GM12878 (cell line): ENCODE measurements around the gene REPIN1. TPM values are rescaled to one million over a fixed set of nuclear protein-coding genes. Genes with fewer than 3 reads are reported as not detected.

Experiments
- BCL3 ChIP-seq: IDR thresholded peaks from 2 replicates; pipeline ENCODE4 v1.6.1; 2011; ENCODE audit warnings: borderline replicate concordance, low read depth, mild to moderate bottlenecking, moderate library complexity, low read length; ENCODE audit not compliant: insufficient read depth, poor library complexity, severe bottlenecking
- CEBPB ChIP-seq, 2 experiments: fragments of 150-350 bp in 1 of 2; IDR thresholded peaks; 2 replicates each; pipeline ENCODE4 v1.6.1; 2012 to 2014; ENCODE audit warnings: low read depth in 2 of 2, low read length in 2 of 2, borderline replicate concordance in 1 of 2, inconsistent platforms in 1 of 2
- CEBPZ ChIP-seq: fragments of 150-350 bp; IDR thresholded peaks from 2 replicates; pipeline ENCODE4 v1.6.1; 2016; ENCODE audit warnings: low read depth, low read length
- E2F8 ChIP-seq: fragments of 450-650 bp; IDR thresholded peaks from 2 replicates; pipeline ENCODE4 v1.6.1; 2018; ENCODE audit warnings: mild to moderate bottlenecking, low read depth, moderate library complexity; ENCODE audit not compliant: partially characterized antibody
- GABPA ChIP-seq: IDR thresholded peaks from 2 replicates; pipeline ENCODE4 v1.6.1; 2014; ENCODE audit warnings: antibody characterized with exemption, low read depth, mild to moderate bottlenecking, inconsistent platforms
- JUND ChIP-seq: IDR thresholded peaks from 2 replicates; pipeline ENCODE4 v1.6.1; 2012; ENCODE audit warnings: low read depth, mild to moderate bottlenecking, low read length, improper control_type of control experiment, moderate library complexity
- KLF5 ChIP-seq: fragments of 450-650 bp; IDR thresholded peaks from 2 replicates; pipeline ENCODE4 v1.6.1; 2014; ENCODE audit warnings: mild to moderate bottlenecking; ENCODE audit not compliant: partially characterized antibody
- NFYA ChIP-seq: IDR thresholded peaks from 2 replicates; pipeline ENCODE4 v1.6.1; 2011; ENCODE audit warnings: low read depth, mild to moderate bottlenecking, low read length, improper control_type of control experiment, borderline replicate concordance
- PAX5 ChIP-seq: IDR thresholded peaks from 2 replicates; pipeline ENCODE4 v1.6.1; 2011; ENCODE audit warnings: low read depth, low read length, borderline replicate concordance
- RELA ChIP-seq: fragments of 450-650 bp; IDR thresholded peaks from 2 replicates; pipeline ENCODE4 v1.8.0; 2014; ENCODE audit warnings: borderline replicate concordance; ENCODE audit not compliant: partially characterized antibody
- SUPT20H ChIP-seq: IDR thresholded peaks from 2 replicates; pipeline ENCODE4 v1.6.1; 2011; ENCODE audit warnings: low read depth, mild to moderate bottlenecking, low read length, moderate library complexity, borderline replicate concordance; ENCODE audit not compliant: control insufficient read depth
- TCF7 ChIP-seq: IDR thresholded peaks from 2 replicates; pipeline ENCODE4 v1.6.1; 2014; ENCODE audit warnings: antibody characterized with exemption, borderline replicate concordance
- USF1 ChIP-seq: IDR thresholded peaks from 2 replicates; pipeline ENCODE4 v1.6.1; 2011; ENCODE audit warnings: borderline replicate concordance, low read depth, mild to moderate bottlenecking, moderate library complexity, mixed read lengths, low read length; ENCODE audit not compliant: insufficient read depth; ENCODE audit errors: extremely low read length
- YBX1 ChIP-seq: fragments of 450-650 bp; IDR thresholded peaks from 2 replicates; pipeline ENCODE4 v1.6.1; 2016; ENCODE audit warnings: antibody characterized with exemption
- ZNF687 ChIP-seq: fragments of 450-650 bp; IDR thresholded peaks from 2 replicates; pipeline ENCODE4 v1.6.1; 2017; ENCODE audit warnings: mild to moderate bottlenecking, moderate library complexity
- polyA plus RNA-seq, 11 experiments: library from polyadenylated mRNA; depleted of rRNA in 4 of 11; unstranded in 6 of 11; stranded (reverse) in 5 of 11; fragments of >200 nt; fragmentation: Nextera tagmentation in 4 of 11; fragmentation: Illumina TruSeq in 1 of 11; extraction: Ambion mirVana in 4 of 11; extraction: Trizol in 1 of 11; gene quantifications; 1 replicate in 1 of 11; 2 replicates in 10 of 11; pipeline versions ENCODE4 v1.2.1 to v1.2.3, GENCODE V29; 2011 to 2016; ENCODE audit warnings: inconsistent platforms in 2 of 11, missing spikeins in 2 of 11, low read depth in 1 of 11
- total RNA-seq, 4 experiments: library from RNA; depleted of rRNA in 3 of 4; stranded (reverse); fragments of >200 nt in 3 of 4; fragmentation: Illumina TruSeq in 1 of 4; extraction: Trizol in 1 of 4; gene quantifications; 2 replicates each; pipeline versions ENCODE4 v1.2.1 to v1.2.3, GENCODE V29; 2013 to 2021

The REPIN1 gene
- total and polyA plus RNA-seq, 10 of the 15 experiments (the other 5 are each of a cell fraction or from before 2014, with no cell fraction given), result 5.1 to 172 (median 76.9) TPM

GRCh38 chr7:150368096-150368883 lies at the start of gene REPIN1 (continued):
- TF ChIP-seq CEBPZ, result no peak
- TF ChIP-seq GABPA, result no peak
- no peak for TF ChIP-seq YBX1
- TF ChIP-seq ZNF687, result peak; percentile 91
- no peak for TF ChIP-seq E2F8
- no peak for TF ChIP-seq CEBPB (IDR thresholded peaks at IDR 0.05; ENCODE audit: borderline replicate concordance in 1 of 2, low read depth in 2 of 2, low read length in 2 of 2)
- TF ChIP-seq PAX5, result peak; percentile 41; the same call in 1 of the 2 replicates
- no peak for TF ChIP-seq SUPT20H
- no peak for TF ChIP-seq BCL3
- peak; percentile 97 for TF ChIP-seq USF1
- no peak for TF ChIP-seq RELA
- no peak for TF ChIP-seq NFYA
- no peak for TF ChIP-seq TCF7
- TF ChIP-seq KLF5, result no peak
- TF ChIP-seq JUND, result no peak
